Measurements from ENCODE around the gene ACSL1.
"Not testable (repeated sequence)": the region's sequence is repeated elsewhere in the genome, so short reads cannot be mapped to it uniquely, and the experiment has no call there.

The ACSL1 gene

GRCh38 chr4:184785813-184786212 lies 40.0 kb downstream of the ACSL1 start:
- no peak for DNase-seq

- no peak for DNase-seq
These were observed 41.0 kb downstream of the ACSL1 start for GRCh38 chr4:184784628-184785257.

GRCh38 chr4:184782731-184783373 lies 42.9 kb downstream of the ACSL1 start:
- DNase-seq = no peak

- DNase-seq = not testable (repeated sequence)
These were observed 46.6 kb downstream of the ACSL1 start for GRCh38 chr4:184779160-184779559.

- DNase-seq = no peak
These were observed 47.4 kb downstream of the ACSL1 start for GRCh38 chr4:184778325-184778724.

GRCh38 chr4:184776821-184777220 lies 48.9 kb downstream of the ACSL1 start:
- no peak for DNase-seq

- no peak for DNase-seq
These were observed 49.8 kb downstream of the ACSL1 start for GRCh38 chr4:184775854-184776555.

- no peak for DNase-seq
These were observed 51.6 kb downstream of the ACSL1 start for GRCh38 chr4:184774152-184774551.

- DNase-seq = no peak
These were observed 54.4 kb downstream of the ACSL1 start for GRCh38 chr4:184771416-184771815.

GRCh38 chr4:184769141-184769765 lies 56.5 kb downstream of the ACSL1 start:
- DNase-seq = no peak

GRCh38 chr4:184768296-184768695 lies 57.5 kb downstream of the ACSL1 start:
- DNase-seq = no peak

- no peak for DNase-seq
These were observed 59.3 kb downstream of the ACSL1 start for GRCh38 chr4:184766446-184766845.

- DNase-seq = no peak
These were observed 60.1 kb downstream of the ACSL1 start for GRCh38 chr4:184765473-184766340.

GRCh38 chr4:184764601-184765000 lies 61.2 kb downstream of the ACSL1 start:
- no peak for DNase-seq

GRCh38 chr4:184763150-184763780 lies 62.5 kb downstream of the ACSL1 start:
- DNase-seq = no peak

- DNase-seq = peak; percentile 49 to 53
These were observed 63.7 kb downstream of the ACSL1 start for GRCh38 chr4:184762100-184762499.

- no peak for DNase-seq
These were observed 65.1 kb downstream of the ACSL1 start for GRCh38 chr4:184760681-184761080.

- no peak for DNase-seq
These were observed 68.0 kb downstream of the ACSL1 start for GRCh38 chr4:184757810-184758209.

GRCh38 chr4:184756399-184756798 lies 69.4 kb downstream of the ACSL1 start:
- no peak for DNase-seq

- DNase-seq = no peak
These were observed 70.5 kb downstream of the ACSL1 start for GRCh38 chr4:184755278-184755677.

GRCh38 chr4:184752496-184753275 lies 73.1 kb downstream of the ACSL1 start:
- DNase-seq = no peak

All from activated T-cell treated with anti-CD3 and anti-CD28 coated beads, Interleukin-2, amount 50 U/mL, for 48 hours (primary cell).